GM21576 (cell line): ENCODE measurements around the gene ZCCHC4.

Experiments used
- ATAC-seq: cut with Tn5 transposase; IDR thresholded peaks from one replicate; pipeline ENCODE4 v1.9.1; 2021; ENCODE audit warnings: mild to moderate bottlenecking, moderate library complexity; ENCODE audit not compliant: unreplicated experiment

Gene ZCCHC4

DNA sequence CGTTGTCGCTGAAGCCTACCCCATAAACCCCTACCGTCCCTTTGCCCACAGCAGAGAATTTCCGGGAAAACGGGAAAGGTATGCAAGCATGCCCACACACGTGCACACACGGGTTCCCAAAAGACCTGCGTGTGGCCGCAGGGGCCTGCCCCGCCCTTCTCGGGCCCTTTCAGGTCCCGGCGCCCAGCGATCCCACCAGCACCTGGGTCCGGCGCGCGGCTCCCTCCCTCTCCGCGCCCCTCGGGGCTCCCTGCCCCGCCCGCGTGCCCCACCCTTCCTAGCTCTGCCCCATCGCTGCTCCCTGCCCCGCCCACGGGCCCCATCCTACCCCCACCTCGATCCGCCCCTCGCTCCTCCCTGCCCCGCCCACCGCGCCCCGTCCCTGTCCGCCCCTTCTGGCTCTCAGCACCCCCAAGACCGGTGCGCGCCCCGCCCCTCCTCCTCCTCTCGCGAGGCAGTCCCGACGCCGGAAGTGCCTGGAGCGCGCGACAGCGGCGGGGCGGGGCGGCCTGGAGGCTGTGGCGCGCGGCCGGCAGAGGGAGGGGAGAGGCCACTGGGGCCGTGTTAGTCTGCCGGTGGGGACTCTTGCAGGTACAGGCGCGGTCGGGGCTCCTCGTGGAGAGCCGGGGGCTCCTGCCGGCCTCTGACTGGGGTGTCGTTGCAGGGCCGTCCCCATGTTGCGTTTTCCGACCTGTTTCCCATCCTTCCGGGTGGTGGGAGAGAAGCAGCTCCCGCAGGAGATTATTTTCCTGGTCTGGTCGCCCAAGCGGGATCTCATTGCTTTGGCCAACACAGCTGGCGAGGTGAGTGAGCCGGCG, 64.4 kb downstream of the ZCCHC4 start, which contains the start of gene ANAPC4:
TSS of gene ANAPC4 (plus strand) at position 510 of the 818 bp plus-strand sequence. CDS start at position 675, 165 bp downstream.
- peak; percentile 93 for ATAC-seq

DNA sequence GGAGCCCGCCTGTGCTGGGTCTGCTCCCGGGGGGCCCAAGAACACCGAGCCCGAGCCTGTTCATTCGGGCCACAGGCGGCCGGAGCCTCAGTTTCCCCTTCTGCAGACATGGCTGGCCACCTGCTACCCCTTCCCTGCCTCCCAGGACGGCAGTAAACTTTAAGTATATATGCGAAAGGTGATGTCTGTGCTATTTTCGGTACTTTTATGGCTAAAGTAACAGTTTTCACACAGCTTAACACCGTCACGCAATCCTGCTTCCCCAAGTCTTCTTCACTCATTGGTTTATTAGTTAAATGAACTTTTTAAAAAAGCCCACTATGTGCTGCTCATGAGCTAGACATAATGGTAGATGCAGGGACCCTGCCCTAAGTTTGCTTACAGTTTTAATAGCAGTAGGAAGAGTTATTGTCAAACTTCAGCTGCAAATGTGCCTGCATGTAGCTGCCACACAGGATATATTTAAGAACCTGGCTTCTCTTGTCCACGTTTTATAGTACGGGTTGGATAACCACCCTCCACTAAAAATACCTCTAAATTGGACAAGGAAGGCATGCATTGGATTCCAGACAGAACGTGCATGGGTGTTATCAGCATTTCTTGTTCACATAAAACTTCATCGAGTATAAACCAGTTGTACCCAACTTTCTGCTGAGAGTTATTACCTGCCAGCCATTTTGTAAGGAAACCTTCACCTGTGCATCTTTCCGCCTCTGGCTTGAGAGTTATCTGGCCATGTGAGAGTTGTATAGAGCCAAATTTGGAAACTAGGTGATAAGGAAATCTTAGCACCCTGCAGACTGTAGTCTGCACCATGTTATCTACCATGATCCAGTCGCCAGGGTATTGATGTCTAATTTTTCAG, 65.2 kb downstream of the ZCCHC4 start:
- ATAC-seq, result peak; percentile 13

DNA sequence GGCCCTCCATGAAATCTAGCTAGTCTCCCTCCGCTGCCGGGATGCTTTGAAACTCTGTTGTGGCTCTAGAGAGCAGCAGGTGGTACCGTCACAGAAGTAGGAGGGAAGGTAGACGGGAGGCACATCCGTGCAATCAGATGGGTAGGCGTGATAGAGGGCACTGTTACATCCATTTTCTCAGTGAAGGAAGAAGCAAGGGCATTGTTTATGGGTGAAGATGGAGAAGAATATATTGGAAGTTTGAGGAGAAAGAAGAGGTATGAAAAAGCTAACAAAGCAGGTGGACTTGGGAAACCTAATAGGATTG, 65.8 kb downstream of the ZCCHC4 start:
- ATAC-seq, result no peak

DNA sequence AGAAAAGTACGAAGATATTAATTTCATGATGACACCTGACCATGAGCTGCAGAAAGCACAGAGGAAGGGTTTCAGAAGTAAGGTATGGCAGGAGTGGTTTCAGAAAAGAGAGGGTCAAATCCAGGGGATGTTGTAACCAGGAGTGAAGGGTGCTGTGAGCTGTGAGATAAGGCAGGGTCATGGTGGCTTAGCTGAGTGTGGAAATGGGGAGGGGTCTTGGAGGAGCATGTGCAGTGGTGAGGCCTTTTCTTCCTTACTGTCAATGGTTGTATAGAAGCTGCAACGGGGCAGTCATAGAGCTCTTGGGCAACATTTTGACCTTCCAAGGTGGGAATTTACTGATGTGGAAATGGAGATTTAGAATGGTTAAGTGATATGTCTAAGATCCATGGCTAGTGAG, 67.0 kb downstream of the ZCCHC4 start:
- ATAC-seq, result no peak

DNA sequence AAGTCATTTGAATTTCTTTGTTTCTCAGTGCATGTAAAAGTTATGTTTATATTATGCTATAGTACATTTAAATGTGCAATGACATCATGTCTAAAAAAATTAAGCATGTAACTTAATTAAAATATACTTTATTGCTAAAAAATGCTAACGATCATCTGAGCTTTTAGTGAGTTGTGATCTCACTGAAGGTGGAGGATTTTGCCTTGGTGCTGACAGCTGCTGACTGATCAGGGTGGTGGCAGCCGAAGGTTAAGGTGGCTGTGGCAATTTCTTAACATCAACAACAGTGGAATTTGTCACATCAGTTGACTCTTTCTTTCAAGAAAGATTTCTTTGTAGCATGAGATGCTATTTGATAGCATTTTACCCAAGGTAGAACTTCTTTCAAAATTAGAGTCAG, 71.1 kb downstream of the ZCCHC4 start:
- no peak for ATAC-seq

DNA sequence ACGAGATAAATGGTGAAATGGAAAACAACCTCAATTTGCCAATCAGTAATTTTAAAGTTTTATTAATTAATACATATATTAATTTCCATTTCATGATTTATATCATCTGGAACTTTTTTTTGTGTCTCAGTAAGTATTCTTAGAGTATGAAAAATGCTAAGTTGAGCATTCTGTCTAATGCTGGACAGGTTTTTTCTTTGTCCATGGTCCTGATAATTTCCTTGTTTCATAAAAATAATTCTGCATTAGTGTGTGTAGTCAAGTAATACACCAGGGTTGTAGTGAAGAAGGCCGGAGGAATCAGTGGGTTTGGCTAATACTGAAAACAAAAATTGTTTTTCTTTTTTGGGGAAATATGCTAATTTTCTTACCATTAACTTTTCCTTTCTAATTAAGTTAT, 74.4 kb downstream of the ZCCHC4 start:
- no peak for ATAC-seq

DNA sequence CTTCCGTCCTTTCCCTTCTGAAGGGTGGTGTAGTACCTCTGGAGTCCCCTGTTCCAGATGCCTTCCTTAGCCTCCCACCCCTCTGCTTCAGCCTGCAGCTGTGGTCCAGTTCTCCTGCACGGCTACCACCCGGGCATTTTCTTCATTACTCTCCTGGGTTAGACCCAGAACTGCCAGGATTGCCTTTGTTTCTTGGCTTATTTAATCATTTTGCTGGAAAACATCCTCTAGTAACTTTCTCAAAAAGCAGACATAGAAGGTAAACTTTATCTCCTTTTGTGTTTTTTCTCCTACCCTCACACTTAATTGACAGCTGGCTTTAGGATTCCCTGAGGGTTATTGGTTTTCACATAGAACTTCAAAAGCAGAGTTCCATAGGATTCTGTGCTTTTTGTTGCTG, 84.7 kb downstream of the ZCCHC4 start:
- no peak for ATAC-seq

DNA sequence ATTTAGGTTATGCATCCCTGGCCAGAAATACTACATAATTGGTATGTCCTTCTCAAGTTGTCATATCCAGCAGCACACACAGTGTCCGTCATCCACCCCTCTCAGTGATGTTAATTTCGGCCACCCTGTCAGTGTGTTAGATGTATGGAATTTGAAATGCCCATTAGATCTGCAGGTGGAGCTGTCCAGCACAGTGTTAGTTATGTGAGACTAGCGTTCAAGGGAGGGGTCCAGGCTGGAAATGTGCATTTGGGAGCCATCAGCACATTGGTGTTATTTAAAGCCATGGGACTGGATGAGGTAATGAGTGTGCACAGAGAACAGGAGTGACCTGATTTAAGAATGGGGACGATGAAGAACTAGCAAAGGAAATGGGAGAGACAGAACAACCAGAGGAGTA, 86.9 kb downstream of the ZCCHC4 start:
- no peak for ATAC-seq

DNA sequence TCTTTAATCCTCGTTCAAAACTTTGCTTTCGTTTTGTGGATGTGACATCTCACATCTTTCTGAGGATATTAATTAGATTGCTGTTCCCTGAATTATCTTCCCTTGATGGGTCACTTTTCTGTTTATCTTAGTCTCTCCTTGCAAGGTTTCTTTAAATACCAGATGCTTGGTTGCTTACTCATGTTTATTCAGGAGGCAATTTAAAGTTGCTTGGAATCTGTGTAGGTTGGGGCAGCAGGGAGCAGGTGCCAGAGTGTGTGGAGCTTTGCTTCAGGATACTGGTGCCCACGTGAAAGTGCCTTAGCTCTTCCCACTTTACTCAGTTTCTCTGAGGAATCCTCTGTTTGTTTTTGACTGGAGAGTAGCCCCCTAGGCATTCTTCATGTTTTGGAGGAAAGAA, 88.5 kb downstream of the ZCCHC4 start:
- no peak for ATAC-seq

DNA sequence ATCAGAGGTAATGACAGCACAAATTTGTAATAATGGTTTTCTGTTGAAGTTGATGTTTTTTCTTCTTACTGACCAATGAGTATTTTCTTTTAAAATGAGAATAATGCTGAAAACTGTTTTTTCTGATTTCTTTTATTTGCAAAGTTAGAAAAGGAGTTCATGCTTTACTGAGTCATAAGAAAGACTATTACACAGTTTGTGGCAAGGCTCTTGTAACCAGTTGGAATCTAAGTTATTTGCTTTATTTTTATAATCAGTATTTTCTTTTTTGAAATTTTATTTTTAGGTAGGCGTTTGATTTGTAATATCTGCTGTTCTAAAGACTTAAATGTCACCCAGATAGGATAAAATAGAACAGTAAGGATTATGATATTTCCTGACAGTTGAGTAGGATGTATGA, 89.9 kb downstream of the ZCCHC4 start:
- ATAC-seq, result no peak

DNA sequence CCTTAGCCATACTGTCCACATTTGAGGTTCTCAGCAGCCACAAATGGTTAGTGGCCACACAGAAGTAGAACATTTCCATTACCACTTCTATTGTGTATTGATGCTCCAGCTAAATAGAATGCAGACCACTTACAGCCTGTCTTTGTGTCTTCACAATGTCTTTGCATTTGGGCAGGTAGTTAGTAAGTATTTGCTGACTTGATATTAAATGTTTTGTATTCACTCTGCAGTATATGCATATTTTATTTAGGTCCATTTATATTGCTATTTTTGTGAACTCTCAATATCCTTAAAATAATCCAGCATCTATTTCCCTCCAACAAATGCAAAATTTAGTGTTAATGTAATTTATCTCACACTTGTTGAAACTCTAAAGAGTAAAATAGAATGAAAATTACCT, 91.1 kb downstream of the ZCCHC4 start:
- ATAC-seq, result no peak

DNA sequence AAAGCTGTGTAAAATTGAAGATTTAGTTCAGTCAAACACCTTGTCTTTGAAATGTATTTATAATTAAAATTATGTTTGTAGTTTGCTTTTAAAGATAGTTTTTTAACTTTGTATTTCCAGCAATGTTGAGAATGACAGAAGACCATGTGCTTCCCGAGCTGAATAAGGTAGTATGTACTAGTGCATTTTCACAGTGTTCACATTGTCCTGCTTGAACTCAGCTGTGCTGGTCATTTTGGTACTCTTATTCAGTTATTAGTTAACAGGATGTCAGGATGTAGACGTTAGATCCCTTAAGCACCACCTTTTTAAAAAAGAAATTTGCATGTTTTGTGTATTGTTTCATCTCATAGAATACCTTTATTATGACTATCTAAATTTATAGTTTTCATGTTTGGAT, 92.9 kb downstream of the ZCCHC4 start:
- ATAC-seq, result no peak

DNA sequence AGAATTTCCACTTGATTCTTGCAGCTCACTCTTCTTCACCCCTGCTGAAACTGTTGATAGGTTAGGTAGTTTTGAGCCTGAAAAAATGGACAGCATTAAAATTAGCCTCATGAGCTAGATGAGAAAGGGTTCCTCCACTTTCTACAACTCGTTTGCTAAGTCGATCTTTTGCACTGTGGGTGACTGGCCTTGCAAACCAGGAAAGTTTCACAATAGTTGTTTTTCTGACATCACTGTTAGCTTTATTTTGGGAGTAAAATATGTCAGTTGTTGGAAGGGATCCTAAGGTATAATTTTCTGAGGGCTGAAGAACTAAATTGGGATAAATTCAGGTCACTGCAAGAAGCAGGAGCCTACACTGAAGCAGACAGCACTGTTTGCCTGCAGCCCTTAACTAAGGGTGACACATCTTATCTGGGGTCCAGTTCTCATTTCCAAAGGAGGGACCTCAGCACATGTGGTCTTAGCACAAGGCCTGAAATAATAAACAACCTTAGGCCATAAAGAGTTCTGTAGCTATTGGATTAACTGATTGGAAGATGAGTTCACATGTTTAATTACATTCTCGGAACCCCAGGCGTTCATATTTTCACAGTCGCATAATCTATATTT, 93.6 kb downstream of the ZCCHC4 start:
- ATAC-seq, result no peak

DNA sequence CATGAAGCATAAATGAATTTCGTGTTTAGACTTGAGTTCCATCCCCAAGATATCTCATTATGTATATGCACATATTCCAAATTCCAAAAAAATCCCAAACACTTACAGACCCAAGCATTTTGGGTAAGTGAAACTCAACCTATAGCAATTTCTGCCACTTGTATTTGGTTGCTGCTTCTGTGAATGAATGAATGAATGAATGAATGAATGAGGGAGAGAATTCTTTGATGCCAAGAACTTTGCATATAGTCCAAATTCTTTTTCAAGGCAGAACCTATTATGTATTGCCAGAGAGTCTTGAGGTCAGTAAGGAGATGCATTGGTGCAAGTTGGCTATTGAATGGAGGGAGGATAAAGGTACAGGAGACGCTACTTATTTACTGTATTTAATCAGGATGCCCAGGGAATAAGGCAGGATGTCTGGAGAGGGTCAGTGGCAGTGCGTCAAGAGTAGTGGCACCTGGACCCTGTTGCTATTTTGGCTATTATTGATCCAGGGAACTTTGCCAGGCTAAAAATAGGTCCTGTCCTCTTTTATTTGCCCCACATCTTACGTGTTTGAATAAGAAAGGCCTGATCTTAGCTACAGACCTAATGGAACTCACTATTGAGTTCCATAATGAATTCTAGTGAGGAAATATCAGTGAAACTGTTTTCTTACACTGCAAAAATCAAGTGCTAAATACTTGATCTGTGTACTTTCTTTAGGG, 98.4 kb downstream of the ZCCHC4 start:
- no peak for ATAC-seq

DNA sequence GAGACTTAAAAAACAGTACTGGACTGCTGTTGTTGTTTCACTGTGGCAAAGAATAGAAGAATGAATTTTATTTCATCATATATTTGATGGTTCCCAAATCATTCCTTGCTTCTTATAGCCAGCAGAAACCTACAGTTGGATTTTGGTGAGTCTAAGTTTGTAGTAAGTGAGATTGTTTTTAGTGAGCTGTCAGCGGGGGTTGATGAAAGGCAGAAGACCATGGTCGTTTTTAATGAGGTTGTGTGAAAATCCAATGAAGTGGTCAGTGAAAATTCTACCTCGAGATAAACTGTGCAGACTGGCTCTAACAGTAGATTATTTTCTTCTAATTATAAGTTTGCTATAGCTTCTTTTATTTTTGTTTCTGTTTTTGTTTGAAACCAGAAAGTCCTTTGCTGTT, 100.7 kb downstream of the ZCCHC4 start:
- no peak for ATAC-seq

DNA sequence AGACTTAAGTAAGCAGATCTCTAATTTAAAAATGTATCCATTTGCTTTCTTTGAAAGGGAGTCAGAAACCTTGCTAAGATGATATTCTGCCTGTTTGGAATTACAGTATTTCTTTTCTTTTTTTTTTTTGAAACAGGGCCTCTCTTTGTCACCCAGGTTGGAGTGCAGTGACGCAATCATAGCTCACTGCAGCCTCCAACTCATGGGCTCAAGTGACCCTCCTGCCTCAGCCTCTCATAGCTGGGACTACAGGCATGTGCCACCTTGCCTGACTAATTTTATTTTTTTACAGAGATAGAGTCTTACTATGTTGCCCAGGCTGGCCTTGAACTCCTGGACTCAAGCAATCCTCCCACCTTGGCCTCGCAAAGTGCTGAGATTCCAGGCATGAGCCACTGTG, 104.4 kb downstream of the ZCCHC4 start:
- ATAC-seq, result no peak
